A549 (cell line): ENCODE measurements around the gene FAM177B. TPM values are rescaled to one million over a fixed set of nuclear protein-coding genes. Genes with fewer than 3 reads are reported as not detected.
A peak's percentile ranks its signal among the peaks of the same experiment; 100 is the strongest.

Experiments used
- ATAC-seq, 2 experiments: fragments of 200-7000 bp in 1 of 2; fragments of >200 bp in 1 of 2; cut with Nextera tagmentation in 1 of 2; cut with Tn5 transposase in 1 of 2; 3 replicates each; pipeline versions ENCODE4 v1.8.0 to v1.9.1; 2018 to 2020; ENCODE audit warnings: mild to moderate bottlenecking in 1 of 2, moderate library complexity in 1 of 2
- CTCF ChIA-PET: fragments of 300-600 bp; sonication (Branson Sonifier 250); formaldehyde crosslinking; extraction: SDS; loops from one replicate; lab custom pipeline; 2021; ENCODE audit warnings: antibody characterized with exemption, inconsistent platforms; lab: Yijun Ruan, JAX
- POLR2A ChIA-PET: fragments of 350-600 bp; formaldehyde crosslinking; extraction: SDS; loops from one replicate; lab custom pipeline; 2021; ENCODE audit warnings: antibody characterized with exemption, inconsistent platforms; lab: Yijun Ruan, JAX
- DNase-seq, 2 experiments: peaks; one replicate each; pipeline versions ENCODE4 v3.0.0 to v3.0.0-alpha.2; 2011 to 2016; ENCODE audit warnings: low read depth in 1 of 2, low spot score in 1 of 2
- FAIRE-seq: peaks from 2 replicates; lab custom pipeline; 2011; peaks lifted over from hg19 to GRCh38; lab: Jason Lieb, UNC
- H3K27ac ChIP-seq, 2 experiments: fragments of >200 bp; sonication (Bioruptor Twin); formaldehyde crosslinking; 3 replicates each; pipeline ENCODE4 v1.5.1; 2016 to 2017
- H3K4me1 ChIP-seq: fragments of >200 bp; sonication (Bioruptor Twin); formaldehyde crosslinking; 3 replicates; pipeline ENCODE4 v1.6.1; 2016
- H3K4me2 ChIP-seq: fragments of >200 bp; sonication (Bioruptor Twin); formaldehyde crosslinking; 3 replicates; pipeline ENCODE4 v1.6.1; 2016
- H3K4me3 ChIP-seq: fragments of >200 bp; sonication (Bioruptor Twin); formaldehyde crosslinking; 3 replicates; pipeline ENCODE4 v1.5.1; 2016
- H3K9me3 ChIP-seq: fragments of >200 bp; sonication (Bioruptor Twin); formaldehyde crosslinking; 3 replicates; pipeline ENCODE4 v1.6.1; 2016
- FOSB ChIP-seq: fragments of 250-450 bp; sonication (Bioruptor Pico); IDR thresholded peaks from 2 replicates; pipeline ENCODE4 v1.5.0; 2020; ENCODE audit warnings: mild to moderate bottlenecking, moderate library complexity
- FOSL2 ChIP-seq, 2 experiments: fragments of 450-650 bp in 1 of 2; fragments of >200 bp in 1 of 2; sonication (Bioruptor Twin) in 1 of 2; formaldehyde crosslinking; IDR thresholded peaks; 2 replicates each; pipeline versions ENCODE4 v1.5.0 to v1.6.1; 2016 to 2020; ENCODE audit warnings: mild to moderate bottlenecking in 1 of 2, moderate library complexity in 1 of 2
- HDAC2 ChIP-seq: fragments of 200-600 bp; sonication (generic); IDR thresholded peaks from 2 replicates; pipeline ENCODE4 v1.6.1; 2016
- HEYL ChIP-seq: fragments of 250-450 bp; sonication (Bioruptor Pico); IDR thresholded peaks from 2 replicates; pipeline ENCODE4 v1.8.0; 2021; ENCODE audit warnings: mild to moderate bottlenecking, moderate library complexity
- HOXB5 ChIP-seq: fragments of 250-450 bp; sonication (Bioruptor Pico); IDR thresholded peaks from 2 replicates; pipeline ENCODE4 v1.5.0; 2020; ENCODE audit warnings: mild to moderate bottlenecking, moderate library complexity
- KDM1A ChIP-seq: fragments of 200-600 bp; sonication (generic); IDR thresholded peaks from 2 replicates; pipeline ENCODE4 v1.6.1; 2016; ENCODE audit warnings: low read depth, mild to moderate bottlenecking
- KDM5A ChIP-seq: fragments of 200-600 bp; sonication (generic); IDR thresholded peaks from 2 replicates; pipeline ENCODE4 v1.6.1; 2016; ENCODE audit warnings: antibody characterized with exemption, mild to moderate bottlenecking
- MAFK ChIP-seq: fragments of 450-650 bp; IDR thresholded peaks from 2 replicates; pipeline ENCODE4 v1.6.1; 2014; ENCODE audit not compliant: partially characterized antibody
- MYC ChIP-seq: IDR thresholded peaks from 2 replicates; pipeline ENCODE4 v1.6.1; 2012; ENCODE audit warnings: mild to moderate bottlenecking, inconsistent platforms, low read length, improper control_type of control experiment, borderline replicate concordance
- NPAS2 ChIP-seq: fragments of 250-450 bp; sonication (Bioruptor Pico); IDR thresholded peaks from 2 replicates; pipeline ENCODE4 v1.8.0; 2022; ENCODE audit warnings: mild to moderate bottlenecking, moderate library complexity, borderline replicate concordance
- POLR2AphosphoS2 ChIP-seq: conservative IDR thresholded peaks from 2 replicates; pipeline ENCODE4 v1.6.1; 2012; ENCODE audit warnings: low read length, improper control_type of control experiment, inconsistent platforms
- RAD21 ChIP-seq, 2 experiments: fragments of >200 bp in 1 of 2; sonication (Bioruptor Twin) in 1 of 2; formaldehyde crosslinking in 1 of 2; IDR thresholded peaks in 1 of 2; conservative IDR thresholded peaks in 1 of 2; 2 replicates in 1 of 2; 3 replicates in 1 of 2; pipeline ENCODE4 v1.6.1; 2012 to 2018; ENCODE audit warnings: inconsistent platforms in 1 of 2
- RARB ChIP-seq: fragments of 250-450 bp; sonication (Bioruptor Pico); IDR thresholded peaks from 2 replicates; pipeline ENCODE4 v1.8.0; 2021; ENCODE audit warnings: mild to moderate bottlenecking, moderate library complexity
- TFCP2L1 ChIP-seq: fragments of 250-450 bp; sonication (Bioruptor Pico); IDR thresholded peaks from 2 replicates; pipeline ENCODE4 v1.5.0; 2021; ENCODE audit warnings: mild to moderate bottlenecking
- ZC3H11A ChIP-seq: fragments of 450-650 bp; IDR thresholded peaks from 2 replicates; pipeline ENCODE4 v1.6.1; 2014; ENCODE audit warnings: antibody characterized with exemption, mild to moderate bottlenecking
- ZNF302 ChIP-seq: fragments of 250-450 bp; sonication (Bioruptor Pico); IDR thresholded peaks from 2 replicates; pipeline ENCODE4 v1.9.0; 2021; ENCODE audit warnings: inconsistent platforms, mild to moderate bottlenecking, moderate library complexity
- ZSCAN20 ChIP-seq: fragments of 250-450 bp; sonication (Bioruptor Pico); IDR thresholded peaks from 2 replicates; pipeline ENCODE4 v1.8.0; 2022; ENCODE audit warnings: mild to moderate bottlenecking, moderate library complexity
- WGBS: methylation state at CpG from one replicate; pipeline ENCODE4 v1.1.6; 2017; ENCODE audit errors: missing lambda C conversion rate; 5-methylcytosine and 5-hydroxymethylcytosine counted together
- polyA plus RNA-seq, 4 experiments: library from polyadenylated mRNA; depleted of rRNA in 3 of 4; stranded (reverse); fragments of >200 nt; fragmentation: RNase III in 1 of 4; extraction: RNeasy Plus Mini Kit Qiagen cat#74134 plus additional on column Dnase treatment in 1 of 4; gene quantifications; 2 replicates in 3 of 4; 3 replicates in 1 of 4; pipeline ENCODE4 v1.2.3, GENCODE V29; 2011 to 2017
- TF ChIP-seq, protein P1 (sequence below): fragments of >200 bp; sonication (Bioruptor Twin); formaldehyde crosslinking; IDR thresholded peaks from 3 replicates; pipeline ENCODE4 v1.6.1; 2016
- TF ChIP-seq, protein P2 (sequence below): fragments of 450-650 bp; IDR thresholded peaks from 2 replicates; pipeline ENCODE4 v1.6.1; 2014; ENCODE audit warnings: antibody characterized with exemption
- TF ChIP-seq, protein P3 (sequence below): IDR thresholded peaks from 2 replicates; pipeline ENCODE4 v1.6.1; 2012

Gene FAM177B
- polyA plus RNA-seq, 2 of the 4 experiments (the other 2 are of a cell fraction), result not detected

DNA sequence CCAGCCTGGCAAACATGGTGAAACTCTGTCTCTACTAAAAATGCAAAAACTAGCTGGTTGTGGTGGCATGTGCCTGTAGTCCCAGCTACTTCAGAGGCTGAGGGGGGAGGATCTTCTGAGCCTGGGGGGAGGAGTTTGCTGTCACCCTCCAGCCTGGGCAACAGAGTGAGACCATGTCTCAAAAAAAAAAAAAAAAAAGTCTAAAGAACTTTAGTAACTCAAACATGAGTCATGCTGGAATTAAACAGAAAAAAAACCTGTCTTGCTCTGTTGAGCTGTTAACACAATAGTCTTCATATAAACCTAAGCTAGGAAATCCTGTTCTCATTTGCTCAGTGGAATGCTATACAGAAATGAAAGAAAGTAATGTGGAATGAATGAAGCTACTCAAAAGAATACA is 61.1 kb downstream of the FAM177B start:
- TF ChIP-seq FOSL2 (IDR thresholded peaks at IDR 0.05), result no peak
- TF ChIP-seq FOSL2 (CRISPR knock-in tag; IDR thresholded peaks at IDR 0.05), result 0 out of 2 replicates have a peak, but pooled peaks have one; percentile 19
- TF ChIP-seq, protein P1, sequence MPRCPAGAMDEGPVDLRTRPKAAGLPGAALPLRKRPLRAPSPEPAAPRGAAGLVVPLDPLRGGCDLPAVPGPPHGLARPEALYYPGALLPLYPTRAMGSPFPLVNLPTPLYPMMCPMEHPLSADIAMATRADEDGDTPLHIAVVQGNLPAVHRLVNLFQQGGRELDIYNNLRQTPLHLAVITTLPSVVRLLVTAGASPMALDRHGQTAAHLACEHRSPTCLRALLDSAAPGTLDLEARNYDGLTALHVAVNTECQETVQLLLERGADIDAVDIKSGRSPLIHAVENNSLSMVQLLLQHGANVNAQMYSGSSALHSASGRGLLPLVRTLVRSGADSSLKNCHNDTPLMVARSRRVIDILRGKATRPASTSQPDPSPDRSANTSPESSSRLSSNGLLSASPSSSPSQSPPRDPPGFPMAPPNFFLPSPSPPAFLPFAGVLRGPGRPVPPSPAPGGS, result no peak
- no peak for TF ChIP-seq FOSB (CRISPR knock-in tag)
- FAIRE-seq (no peak), ATAC-seq (peak in 1 of 2 experiments; percentile 57; a peak in 3 of 6 replicates), DNase-seq (peak in 1 of 2 experiments; percentile 20)
- ChIA-PET CTCF (interaction anchor here (0.6 to 2.5 kb wide), 7 partner anchors 189 to 885 kb away, joined by 3 to 14 read pairs (median 4); no protein-coding TSS in a partner anchor), POLR2A (interaction anchor here (0.8 kb wide), 2 partner anchors 85 to 198 kb away, joined by 5 read pairs; no protein-coding TSS in a partner anchor)
- H3K4me1 ChIP-seq, result peaks cover 10% of the 10 kb centered on the region; the same call in 2 of the 3 replicates
- H3K9me3 ChIP-seq, result no peaks in the 10 kb centered on the region
- no peak overlapping the region for H3K4me3 ChIP-seq
- no peak overlapping the region for H3K27ac ChIP-seq
- peak overlapping the region; percentile 32; the same call in 2 of the 3 replicates for H3K4me2 ChIP-seq

DNA sequence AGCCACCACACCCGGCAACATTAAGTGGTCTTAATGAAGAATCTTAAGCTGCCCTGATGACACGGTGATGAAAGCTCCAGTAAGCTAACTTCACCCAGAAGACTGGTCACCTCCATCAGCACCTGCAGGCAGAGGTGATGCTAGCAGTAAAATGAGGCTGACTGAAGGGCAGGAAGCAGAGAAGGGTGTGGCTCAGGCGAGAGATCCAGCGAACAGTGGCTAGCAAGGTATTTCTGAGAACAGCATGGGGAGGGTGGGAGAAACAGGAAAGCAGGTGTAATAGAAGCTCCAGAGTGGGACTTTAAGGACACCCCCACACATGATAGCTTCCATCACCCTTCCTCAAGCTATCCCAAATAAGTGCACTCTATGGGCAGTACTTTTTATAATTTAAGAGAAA is 62.0 kb downstream of the FAM177B start:
- CTCF ChIA-PET, result interaction anchor here (1.0 to 2.5 kb wide), 3 partner anchors 14 to 325 kb away, joined by 3 to 14 read pairs (median 7); no protein-coding TSS in a partner anchor
- WGBS, result 60% methylated on average over 4 of the region's 4 CpGs
- peaks cover 10% of the 10 kb centered on the region; the same call in 2 of the 3 replicates for H3K4me1 ChIP-seq
- ATAC-seq, result no peak
- TF ChIP-seq MYC (no peak), HOXB5 (CRISPR knock-in tag) (no peak), POLR2AphosphoS2 (no peak), ZC3H11A (no peak), TFCP2L1 (CRISPR knock-in tag) (no peak), NPAS2 (CRISPR knock-in tag) (no peak), HEYL (CRISPR knock-in tag) (no peak), ZSCAN20 (CRISPR knock-in tag) (no peak), KDM5A (no peak), HDAC2 (no peak), KDM1A (no peak), RARB (no peak), MAFK (no peak), FOSB (CRISPR knock-in tag) (no peak), RAD21 (conservative IDR thresholded peaks at IDR 0.05 in 1 of 2, IDR thresholded peaks at IDR 0.05 in 1 of 2) (no peak), ZNF302 (CRISPR knock-in tag) (no peak)
- TF ChIP-seq, protein P2, sequence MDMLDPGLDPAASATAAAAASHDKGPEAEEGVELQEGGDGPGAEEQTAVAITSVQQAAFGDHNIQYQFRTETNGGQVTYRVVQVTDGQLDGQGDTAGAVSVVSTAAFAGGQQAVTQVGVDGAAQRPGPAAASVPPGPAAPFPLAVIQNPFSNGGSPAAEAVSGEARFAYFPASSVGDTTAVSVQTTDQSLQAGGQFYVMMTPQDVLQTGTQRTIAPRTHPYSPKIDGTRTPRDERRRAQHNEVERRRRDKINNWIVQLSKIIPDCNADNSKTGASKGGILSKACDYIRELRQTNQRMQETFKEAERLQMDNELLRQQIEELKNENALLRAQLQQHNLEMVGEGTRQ, result no peak
- TF ChIP-seq, protein P3, sequence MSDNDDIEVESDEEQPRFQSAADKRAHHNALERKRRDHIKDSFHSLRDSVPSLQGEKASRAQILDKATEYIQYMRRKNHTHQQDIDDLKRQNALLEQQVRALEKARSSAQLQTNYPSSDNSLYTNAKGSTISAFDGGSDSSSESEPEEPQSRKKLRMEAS, result no peak
- TF ChIP-seq, all 56 proteins: peak for 0
- POLR2A ChIA-PET, result interaction anchor here (0.8 kb wide), 2 partner anchors 86 to 197 kb away, joined by 5 read pairs; no protein-coding TSS in a partner anchor
- Histone ChIP-seq H3K4me2 (no peak overlapping the region), H3K9me3 (no peaks in the 10 kb centered on the region), H3K27ac (no peak overlapping the region), H3K4me3 (no peak overlapping the region)
- DNase-seq (no peak), FAIRE-seq (no peak)

Other genes with a start within 250 kb of the FAM177B start
- 19.6 and 21.0 TPM in 2 replicates for gene HHIPL2, start 189.1 kb upstream of the FAM177B start, polyA plus RNA-seq (2011; rRNA removed)
- gene HHIPL2, start 189.1 kb upstream of the FAM177B start, polyA plus RNA-seq (2017; fragmentation: RNase III; extraction: RNeasy Plus Mini Kit Qiagen cat#74134 plus additional on column Dnase treatment), result 10.5 to 16.6 TPM (median 14.3 TPM) in 3 replicates
- 16.0 and 21.7 TPM in 2 replicates for gene TAF1A, start 147.3 kb upstream of the FAM177B start, polyA plus RNA-seq (2011; rRNA removed)
- gene TAF1A, start 147.3 kb upstream of the FAM177B start, polyA plus RNA-seq (2017; fragmentation: RNase III; extraction: RNeasy Plus Mini Kit Qiagen cat#74134 plus additional on column Dnase treatment), result 11.7 to 13.0 TPM (median 12.1 TPM) in 3 replicates
- 39.2 and 40.3 TPM in 2 replicates for gene MIA3, start 119.1 kb upstream of the FAM177B start, polyA plus RNA-seq (2011; rRNA removed)
- gene MIA3, start 119.1 kb upstream of the FAM177B start, polyA plus RNA-seq (2017; fragmentation: RNase III; extraction: RNeasy Plus Mini Kit Qiagen cat#74134 plus additional on column Dnase treatment), result 16.4 to 17.5 TPM (median 17.2 TPM) in 3 replicates
- gene AIDA, start 24.7 kb upstream of the FAM177B start, polyA plus RNA-seq (2011; rRNA removed), result 76.4 and 90.1 TPM in 2 replicates
- gene AIDA, start 24.7 kb upstream of the FAM177B start, polyA plus RNA-seq (2017; fragmentation: RNase III; extraction: RNeasy Plus Mini Kit Qiagen cat#74134 plus additional on column Dnase treatment), result 50.3 to 55.9 TPM (median 52.9 TPM) in 3 replicates
- 9.9 and 15.0 TPM in 2 replicates for gene BROX, start 24.6 kb upstream of the FAM177B start, polyA plus RNA-seq (2011; rRNA removed)
- 18.9 to 20.8 TPM (median 20.1 TPM) in 3 replicates for gene BROX, start 24.6 kb upstream of the FAM177B start, polyA plus RNA-seq (2017; fragmentation: RNase III; extraction: RNeasy Plus Mini Kit Qiagen cat#74134 plus additional on column Dnase treatment)
- gene DISP1, start 77.8 kb downstream of the FAM177B start, polyA plus RNA-seq (2011; rRNA removed), result 5.1 and 7.2 TPM in 2 replicates
- 0.96 to 1.2 TPM (median 1.1 TPM) in 3 replicates for gene DISP1, start 77.8 kb downstream of the FAM177B start, polyA plus RNA-seq (2017; fragmentation: RNase III; extraction: RNeasy Plus Mini Kit Qiagen cat#74134 plus additional on column Dnase treatment)